ENCODE measurements around the gene DCTN3.

The DCTN3 gene

GRCh38 chr9:34601937-34602573 is 18.2 kb downstream of the DCTN3 start:
- H3K4me2 ChIP-seq (ENCODE audit: low read length, poor library complexity, severe bottlenecking) = no peak overlapping the region
- H3K4ac ChIP-seq (ENCODE audit: low read depth in 1 of 2, low read length in 2 of 2) = no peak overlapping the region
- 46% methylated on average over 5 of the region's 6 CpGs for WGBS
- H3K18ac ChIP-seq (ENCODE audit: low read depth in 1 of 2, low read length in 2 of 2) = no peak overlapping the region
- no peak overlapping the region for H4K8ac ChIP-seq (ENCODE audit: low read length)
- H3K36me3 ChIP-seq (ENCODE audit: control insufficient read depth in 1 of 2, insufficient read depth in 2 of 2, low read depth in 1 of 2, low read length in 2 of 2) = no peaks in the 10 kb centered on the region
- peaks cover 29 to 64% of the 10 kb centered on the region in 2 experiments for H3K27me3 ChIP-seq (ENCODE audit: control insufficient read depth in 1 of 2, insufficient read depth in 1 of 2, low read length in 2 of 2)
- H4K91ac ChIP-seq (ENCODE audit: low read length) = no peak overlapping the region
- no peak overlapping the region for H2BK15ac ChIP-seq (ENCODE audit: low read depth, poor library complexity, severe bottlenecking)
- no peaks in the 10 kb centered on the region for H3K4me1 ChIP-seq (ENCODE audit: control insufficient read depth, insufficient read depth, low read depth, low read length)
- no peak overlapping the region for H3K27ac ChIP-seq (ENCODE audit: low read length, poor library complexity, severe bottlenecking)
- H2BK5ac ChIP-seq (ENCODE audit: low read depth, low read length, poor library complexity, severe bottlenecking) = no peak overlapping the region
- H2AK5ac ChIP-seq (ENCODE audit: low read length, severe bottlenecking) = no peak overlapping the region
- H2AFZ ChIP-seq (ENCODE audit: low read depth, low read length) = no peak overlapping the region
- H3K4me3 ChIP-seq (ENCODE audit: insufficient read depth in 1 of 2, low read depth in 1 of 2, low read length in 2 of 2) = no peak overlapping the region
- no peak overlapping the region for H2BK120ac ChIP-seq (ENCODE audit: low read depth, low read length)
- no peak overlapping the region for H3K9ac ChIP-seq (ENCODE audit: low read length)
- H3K23ac ChIP-seq (ENCODE audit: low read length in 2 of 2) = no peak overlapping the region
- H3K79me1 ChIP-seq (replicated peaks; ENCODE audit: low read length, poor library complexity, severe bottlenecking) = no peaks in the 10 kb centered on the region
- DNase-seq = no peak
- H3K9me3 ChIP-seq (ENCODE audit: control insufficient read depth, low read length) = no peaks in the 10 kb centered on the region
- H2BK12ac ChIP-seq (ENCODE audit: low read length in 2 of 2) = no peak overlapping the region
- no peak overlapping the region for H3K14ac ChIP-seq (ENCODE audit: low read length in 2 of 2)

- H2BK15ac ChIP-seq (ENCODE audit: low read depth, poor library complexity, severe bottlenecking) = no peak overlapping the region
Measured at GRCh38 chr9:34600908-34601307, 19.4 kb downstream of the DCTN3 start.

GRCh38 chr9:34599546-34599945 is 20.7 kb downstream of the DCTN3 start:
- H3K9me3 ChIP-seq (ENCODE audit: control insufficient read depth, low read length) = no peaks in the 10 kb centered on the region
- H3K27ac ChIP-seq (ENCODE audit: low read length, poor library complexity, severe bottlenecking) = no peak overlapping the region
- no peak overlapping the region for H4K91ac ChIP-seq (ENCODE audit: low read length)
- DNase-seq = no peak
- no peak overlapping the region for H2AFZ ChIP-seq (ENCODE audit: low read depth, low read length)
- no peak overlapping the region for H2BK15ac ChIP-seq (ENCODE audit: low read depth, poor library complexity, severe bottlenecking)
- H2AK5ac ChIP-seq (ENCODE audit: low read length, severe bottlenecking) = no peak overlapping the region
- H3K4me1 ChIP-seq (ENCODE audit: control insufficient read depth, insufficient read depth, low read depth, low read length) = no peaks in the 10 kb centered on the region
- H2BK5ac ChIP-seq (ENCODE audit: low read depth, low read length, poor library complexity, severe bottlenecking) = no peak overlapping the region
- no peak overlapping the region for H2BK12ac ChIP-seq (ENCODE audit: low read length in 2 of 2)
- H2BK120ac ChIP-seq (ENCODE audit: low read depth, low read length) = no peak overlapping the region
- H3K27me3 ChIP-seq (ENCODE audit: control insufficient read depth in 1 of 2, insufficient read depth in 1 of 2, low read length in 2 of 2) = peaks cover 27 to 66% of the 10 kb centered on the region in 2 experiments
- no peaks in the 10 kb centered on the region for H3K79me1 ChIP-seq (replicated peaks; ENCODE audit: low read length, poor library complexity, severe bottlenecking)
- H3K4me3 ChIP-seq (ENCODE audit: insufficient read depth in 1 of 2, low read depth in 1 of 2, low read length in 2 of 2) = no peak overlapping the region
- H3K18ac ChIP-seq (ENCODE audit: low read depth in 1 of 2, low read length in 2 of 2) = no peak overlapping the region
- H3K9ac ChIP-seq (ENCODE audit: low read length) = no peak overlapping the region
- H4K8ac ChIP-seq (ENCODE audit: low read length) = no peak overlapping the region
- no peak overlapping the region for H3K4me2 ChIP-seq (ENCODE audit: low read length, poor library complexity, severe bottlenecking)
- WGBS = 0% methylated on average over 1 of the region's 1 CpG
- H3K14ac ChIP-seq (ENCODE audit: low read length in 2 of 2) = no peak overlapping the region
- H3K4ac ChIP-seq (ENCODE audit: low read depth in 1 of 2, low read length in 2 of 2) = no peak overlapping the region
- H3K36me3 ChIP-seq (ENCODE audit: control insufficient read depth in 1 of 2, insufficient read depth in 2 of 2, low read depth in 1 of 2, low read length in 2 of 2) = no peaks in the 10 kb centered on the region
- no peak overlapping the region for H3K23ac ChIP-seq (ENCODE audit: low read length in 2 of 2)

More at GRCh38 chr9:34600908-34601307, 19.4 kb downstream of the DCTN3 start:
- no peak overlapping the region for H3K4me3 ChIP-seq (ENCODE audit: insufficient read depth in 1 of 2, low read depth in 1 of 2, low read length in 2 of 2)
- peaks cover 33 to 66% of the 10 kb centered on the region in 2 experiments for H3K27me3 ChIP-seq (ENCODE audit: control insufficient read depth in 1 of 2, insufficient read depth in 1 of 2, low read length in 2 of 2)
- no peak overlapping the region for H2BK12ac ChIP-seq (ENCODE audit: low read length in 2 of 2)
- no peak overlapping the region for H2AFZ ChIP-seq (ENCODE audit: low read depth, low read length)
- no peak overlapping the region for H2BK5ac ChIP-seq (ENCODE audit: low read depth, low read length, poor library complexity, severe bottlenecking)
- 63% methylated on average over 1 of the region's 1 CpG for WGBS
- no peak overlapping the region for H3K14ac ChIP-seq (ENCODE audit: low read length in 2 of 2)
- H4K8ac ChIP-seq (ENCODE audit: low read length) = no peak overlapping the region
- no peaks in the 10 kb centered on the region for H3K9me3 ChIP-seq (ENCODE audit: control insufficient read depth, low read length)
- H3K23ac ChIP-seq (ENCODE audit: low read length in 2 of 2) = no peak overlapping the region
- no peak overlapping the region for H3K4me2 ChIP-seq (ENCODE audit: low read length, poor library complexity, severe bottlenecking)
- DNase-seq = no peak
- no peak overlapping the region for H2BK120ac ChIP-seq (ENCODE audit: low read depth, low read length)
- no peaks in the 10 kb centered on the region for H3K79me1 ChIP-seq (replicated peaks; ENCODE audit: low read length, poor library complexity, severe bottlenecking)
- no peak overlapping the region for H2AK5ac ChIP-seq (ENCODE audit: low read length, severe bottlenecking)
- no peak overlapping the region for H4K91ac ChIP-seq (ENCODE audit: low read length)
- no peaks in the 10 kb centered on the region for H3K36me3 ChIP-seq (ENCODE audit: control insufficient read depth in 1 of 2, insufficient read depth in 2 of 2, low read depth in 1 of 2, low read length in 2 of 2)
- no peaks in the 10 kb centered on the region for H3K4me1 ChIP-seq (ENCODE audit: control insufficient read depth, insufficient read depth, low read depth, low read length)
- H3K18ac ChIP-seq (ENCODE audit: low read depth in 1 of 2, low read length in 2 of 2) = no peak overlapping the region
- H3K4ac ChIP-seq (ENCODE audit: low read depth in 1 of 2, low read length in 2 of 2) = no peak overlapping the region
- H3K9ac ChIP-seq (ENCODE audit: low read length) = peak overlapping the region; percentile 14
- no peak overlapping the region for H3K27ac ChIP-seq (ENCODE audit: low read length, poor library complexity, severe bottlenecking)

- H3K79me1 ChIP-seq (replicated peaks; ENCODE audit: low read length, poor library complexity, severe bottlenecking) = no peaks in the 10 kb centered on the region
- H2BK5ac ChIP-seq (ENCODE audit: low read depth, low read length, poor library complexity, severe bottlenecking) = no peak overlapping the region
- H2BK12ac ChIP-seq (ENCODE audit: low read length in 2 of 2) = no peak overlapping the region
- H3K14ac ChIP-seq (ENCODE audit: low read length in 2 of 2) = no peak overlapping the region
- DNase-seq = no peak
- no peaks in the 10 kb centered on the region for H3K9me3 ChIP-seq (ENCODE audit: control insufficient read depth, low read length)
- H3K4me2 ChIP-seq (ENCODE audit: low read length, poor library complexity, severe bottlenecking) = no peak overlapping the region
- H3K36me3 ChIP-seq (ENCODE audit: control insufficient read depth in 1 of 2, insufficient read depth in 2 of 2, low read depth in 1 of 2, low read length in 2 of 2) = no peaks in the 10 kb centered on the region
- no peak overlapping the region for H3K27ac ChIP-seq (ENCODE audit: low read length, poor library complexity, severe bottlenecking)
- no peak overlapping the region for H2AK5ac ChIP-seq (ENCODE audit: low read length, severe bottlenecking)
- H3K9ac ChIP-seq (ENCODE audit: low read length) = no peak overlapping the region
- H4K91ac ChIP-seq (ENCODE audit: low read length) = no peak overlapping the region
- no peak overlapping the region for H3K23ac ChIP-seq (ENCODE audit: low read length in 2 of 2)
- no peak overlapping the region for H2BK120ac ChIP-seq (ENCODE audit: low read depth, low read length)
- WGBS = 79% methylated on average over 5 of the region's 9 CpGs
- peaks cover 29% of the 10 kb centered on the region for H3K4me1 ChIP-seq (ENCODE audit: control insufficient read depth, insufficient read depth, low read depth, low read length)
- H3K27me3 ChIP-seq (ENCODE audit: control insufficient read depth in 1 of 2, insufficient read depth in 1 of 2, low read length in 2 of 2) = peaks cover 68 to 80% of the 10 kb centered on the region in 2 experiments
- H3K4ac ChIP-seq (ENCODE audit: low read depth in 1 of 2, low read length in 2 of 2) = no peak overlapping the region
- H2AFZ ChIP-seq (ENCODE audit: low read depth, low read length) = no peak overlapping the region
- no peak overlapping the region for H2BK15ac ChIP-seq (ENCODE audit: low read depth, poor library complexity, severe bottlenecking)
- no peak overlapping the region for H4K8ac ChIP-seq (ENCODE audit: low read length)
- H3K18ac ChIP-seq (ENCODE audit: low read depth in 1 of 2, low read length in 2 of 2) = no peak overlapping the region
- H3K4me3 ChIP-seq (ENCODE audit: insufficient read depth in 1 of 2, low read depth in 1 of 2, low read length in 2 of 2) = no peak overlapping the region
Measured at GRCh38 chr9:34594177-34594576, 26.1 kb downstream of the DCTN3 start.
